Neuronal stem cell (in vitro differentiated cells): ENCODE results near the gene AVP.

Experiments
- DNase-seq: peaks from one replicate; pipeline ENCODE4 v3.0.0-alpha.2; 2013; ENCODE audit warnings: low spot score
- H2AFZ ChIP-seq: one replicate; pipeline ENCODE4 v1.6.1; 2013; ENCODE audit warnings: mild to moderate bottlenecking, low read length, inconsistent platforms
- H2AK5ac ChIP-seq: 2 replicates; pipeline ENCODE4 v1.6.1; 2013; ENCODE audit warnings: low read depth, mild to moderate bottlenecking, inconsistent platforms, low read length, moderate library complexity, mixed read lengths
- H2BK120ac ChIP-seq: 2 replicates; pipeline ENCODE4 v1.6.1; 2013; ENCODE audit warnings: low read depth, mild to moderate bottlenecking, inconsistent platforms, low read length, moderate library complexity, mixed read lengths
- H2BK12ac ChIP-seq: one replicate; pipeline ENCODE4 v1.6.1; 2013; ENCODE audit warnings: low read length, inconsistent platforms
- H2BK15ac ChIP-seq: 2 replicates; pipeline ENCODE4 v1.6.1; 2013; ENCODE audit warnings: mild to moderate bottlenecking, low read length, inconsistent platforms, mixed read lengths
- H2BK5ac ChIP-seq: one replicate; pipeline ENCODE4 v1.6.1; 2013; ENCODE audit warnings: inconsistent platforms, mild to moderate bottlenecking, low read length, moderate library complexity
- H3K14ac ChIP-seq: one replicate; pipeline ENCODE4 v1.6.1; 2013; ENCODE audit warnings: low read length, inconsistent platforms
- H3K18ac ChIP-seq: 2 replicates; pipeline ENCODE4 v1.6.1; 2013; ENCODE audit warnings: low read length, inconsistent platforms
- H3K23ac ChIP-seq: 2 replicates; pipeline ENCODE4 v1.6.1; 2013; ENCODE audit warnings: low read depth, mild to moderate bottlenecking, mixed read lengths, low read length, inconsistent platforms; ENCODE audit not compliant: poor library complexity
- H3K27ac ChIP-seq: replicated peaks from 3 replicates; pipeline ENCODE4 v1.5.1; 2013; ENCODE audit warnings: low read length, inconsistent platforms
- H3K27me3 ChIP-seq, 3 experiments: 2 replicates each; pipeline ENCODE4 v1.6.1; 2013; ENCODE audit warnings: low read length in 3 of 3, mild to moderate bottlenecking in 2 of 3, inconsistent platforms in 1 of 3, low read depth in 1 of 3, mixed read lengths in 1 of 3, moderate library complexity in 1 of 3; ENCODE audit not compliant: control insufficient read depth in 3 of 3, insufficient read depth in 3 of 3
- H3K36me3 ChIP-seq, 2 donors: replicated peaks in 1 of 2; 2 replicates each; pipeline ENCODE4 v1.6.1; 2013; ENCODE audit warnings: low read length in 2 of 2; ENCODE audit not compliant: control insufficient read depth in 2 of 2, insufficient read depth in 2 of 2
- H3K4ac ChIP-seq: 2 replicates; pipeline ENCODE4 v1.6.1; 2013; ENCODE audit warnings: inconsistent platforms, mild to moderate bottlenecking, low read length, moderate library complexity
- H3K4me1 ChIP-seq, 2 donors: 1 replicate in 1 of 2; 2 replicates in 1 of 2; pipeline ENCODE4 v1.6.1; 2013; ENCODE audit warnings: low read length in 2 of 2, low read depth in 1 of 2; ENCODE audit not compliant: control insufficient read depth in 2 of 2, insufficient read depth in 1 of 2
- H3K4me2 ChIP-seq: one replicate; pipeline ENCODE4 v1.6.1; 2013; ENCODE audit warnings: mild to moderate bottlenecking, low read length, inconsistent platforms; ENCODE audit not compliant: insufficient read depth, poor library complexity, severe bottlenecking
- H3K4me3 ChIP-seq, 2 donors: 2 replicates each; pipeline ENCODE4 v1.5.1; 2013; ENCODE audit warnings: low read length in 2 of 2, mild to moderate bottlenecking in 2 of 2, inconsistent platforms in 1 of 2, moderate library complexity in 1 of 2
- H3K79me1 ChIP-seq: one replicate; pipeline ENCODE4 v1.6.1; 2013; ENCODE audit warnings: low read depth, mild to moderate bottlenecking, inconsistent platforms, low read length, moderate library complexity
- H3K9ac ChIP-seq: one replicate; pipeline ENCODE4 v1.6.1; 2013; ENCODE audit warnings: mild to moderate bottlenecking, low read depth, low read length, inconsistent platforms; ENCODE audit not compliant: poor library complexity
- H3K9me3 ChIP-seq, 2 donors: replicated peaks in 1 of 2; 2 replicates each; pipeline versions ENCODE3 to v1.6.1; 2013; ENCODE audit warnings: low read length in 2 of 2, mild to moderate bottlenecking in 2 of 2, inconsistent platforms in 1 of 2, low read depth in 1 of 2, mixed read lengths in 1 of 2, moderate library complexity in 1 of 2; ENCODE audit not compliant: control insufficient read depth in 2 of 2, insufficient read depth in 1 of 2
- H4K8ac ChIP-seq: one replicate; pipeline ENCODE4 v1.6.1; 2013; ENCODE audit warnings: low read depth, mild to moderate bottlenecking, inconsistent platforms, low read length, moderate library complexity
- H4K91ac ChIP-seq: one replicate; pipeline ENCODE4 v1.6.1; 2013; ENCODE audit warnings: low read length, low read depth, mild to moderate bottlenecking, inconsistent platforms; ENCODE audit not compliant: poor library complexity
- WGBS, 2 donors: extraction: QIAGEN DNeasy Blood & Tissue Kit; methylation state at CpG; one replicate each; pipeline ENCODE4 v1.1.7; 2013; ENCODE audit warnings: missing lambda C conversion rate in 2 of 2, mixed read lengths in 1 of 2; ENCODE audit not compliant: insufficient read length in 2 of 2, insufficient replicate concordance in 1 of 2; ENCODE audit errors: extremely low coverage in 2 of 2; 5-methylcytosine and 5-hydroxymethylcytosine counted together

Gene AVP

DNA sequence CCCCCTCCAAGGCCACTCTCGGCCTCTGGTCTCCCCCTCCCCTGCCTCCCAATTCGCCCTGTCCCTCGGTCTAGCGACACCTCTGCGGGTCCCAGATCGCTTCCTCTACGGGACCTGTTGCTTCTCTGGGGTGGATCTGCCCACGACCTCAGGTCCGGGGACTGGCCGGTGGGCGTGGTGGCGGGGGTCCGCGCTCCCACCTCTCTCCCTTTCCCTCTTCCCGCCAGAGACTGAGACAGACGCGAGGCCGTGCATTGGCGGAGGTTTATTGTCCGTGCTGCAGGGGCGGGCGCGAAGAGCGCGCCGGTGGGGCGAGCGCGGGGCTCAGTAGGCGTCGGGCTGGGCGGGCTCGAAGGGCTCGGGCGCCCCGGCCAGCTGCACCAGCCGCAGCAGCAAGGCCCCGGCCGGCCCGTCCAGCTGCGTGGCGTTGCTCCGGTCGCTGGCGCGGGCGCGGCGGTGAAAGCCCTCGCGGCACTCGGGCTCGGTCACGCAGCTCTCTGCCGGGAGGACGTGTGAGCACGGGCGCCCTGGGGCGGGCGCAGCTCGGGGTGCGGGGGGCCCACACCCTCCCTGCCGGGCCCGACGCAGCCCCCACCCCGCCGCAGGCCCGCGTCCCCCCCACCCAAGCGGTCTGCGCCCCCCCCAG is 2.1 kb downstream of the AVP start:
- Histone ChIP-seq H2BK12ac (no peak overlapping the region), H3K4me3 (peak overlapping the region; percentile 3 to 76), H2AK5ac (peak overlapping the region; percentile 70), H3K14ac (peak overlapping the region; percentile 100), H2BK120ac (no peak overlapping the region), H4K91ac (no peak overlapping the region), H2AFZ (peak overlapping the region; percentile 92), H3K9ac (peak overlapping the region; percentile 70), H3K4ac (no peak overlapping the region), H3K18ac (peak overlapping the region; percentile 96), H3K27ac (no peak overlapping the region), H3K79me1 (no peaks in the 10 kb centered on the region), H3K27me3 (peaks cover 11 to 67% (median 35%) of the 10 kb centered on the region in 3 experiments), H4K8ac (no peak overlapping the region), H3K23ac (no peak overlapping the region), H3K9me3 (no peaks in the 10 kb centered on the region), H3K36me3 (no peaks in the 10 kb centered on the region), H3K4me2 (peak overlapping the region; percentile 80), H2BK5ac (no peak overlapping the region), H2BK15ac (no peak overlapping the region), H3K4me1 (peaks cover 0 to 4% of the 10 kb centered on the region in 2 donors)
- no peak for DNase-seq
- WGBS, 2 donors = no CpG with 5 or more reads among the region's 71 CpGs

DNA sequence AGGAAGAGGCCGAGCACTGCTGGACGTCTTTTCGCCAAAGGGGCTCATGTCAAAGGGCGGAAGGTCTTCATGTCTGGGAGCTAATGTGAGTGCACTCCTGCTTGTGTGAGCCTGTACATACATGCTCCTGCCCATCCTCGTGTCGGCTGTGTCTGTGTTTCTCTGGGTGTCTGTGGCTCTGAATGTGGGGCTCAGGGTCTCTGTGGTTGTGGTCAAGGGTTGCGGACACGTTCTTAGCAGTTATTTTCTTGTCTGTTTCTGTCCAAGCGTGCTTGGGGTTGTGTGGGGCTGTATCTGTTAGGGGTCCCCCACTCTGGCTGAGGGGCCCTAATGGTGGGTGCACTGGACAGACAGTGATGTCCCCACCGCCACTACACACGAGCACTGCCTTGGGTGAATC is 2.9 kb downstream of the AVP start:
- Histone ChIP-seq H2AK5ac (no peak overlapping the region), H3K9me3 (no peaks in the 10 kb centered on the region), H2BK15ac (no peak overlapping the region), H3K4me3 (no peak overlapping the region), H4K91ac (no peak overlapping the region), H2BK120ac (no peak overlapping the region), H4K8ac (no peak overlapping the region), H3K14ac (no peak overlapping the region), H3K36me3 (no peaks in the 10 kb centered on the region), H3K4ac (no peak overlapping the region), H3K4me2 (no peak overlapping the region), H3K18ac (no peak overlapping the region), H2AFZ (no peak overlapping the region), H3K9ac (no peak overlapping the region), H3K27ac (no peak overlapping the region), H3K27me3 (peaks cover 11 to 67% (median 35%) of the 10 kb centered on the region in 3 experiments), H2BK12ac (no peak overlapping the region), H3K79me1 (no peaks in the 10 kb centered on the region), H3K4me1 (peaks cover 0 to 4% of the 10 kb centered on the region in 2 donors), H2BK5ac (no peak overlapping the region), H3K23ac (no peak overlapping the region)
- WGBS, 2 donors = no CpG with 5 or more reads among the region's 11 CpGs
- no peak for DNase-seq

DNA sequence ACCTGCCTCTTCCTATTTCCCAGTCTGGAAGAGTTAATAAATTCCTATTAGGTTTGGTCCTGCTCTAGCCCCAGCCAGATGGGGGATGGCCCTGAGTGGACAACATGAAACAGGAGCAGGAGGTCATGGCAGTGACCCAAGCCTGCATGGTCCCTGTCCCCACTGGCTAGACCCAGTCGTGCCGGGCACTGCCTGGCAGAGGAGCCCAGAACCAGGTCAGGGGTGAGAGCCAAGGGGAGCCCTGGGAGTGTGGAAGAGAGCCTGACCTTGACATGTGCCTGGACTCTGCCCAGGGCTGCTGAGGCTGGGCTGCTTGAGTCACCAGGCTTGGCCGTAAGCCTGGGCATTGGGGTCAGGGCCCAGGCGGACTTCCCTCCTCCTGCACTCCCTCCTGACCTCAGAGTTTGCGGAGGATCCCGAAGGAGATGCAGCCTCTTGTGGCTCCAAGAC is 3.6 kb downstream of the AVP start:
- no peak for DNase-seq
- peak overlapping the region; percentile 76 for H2BK12ac ChIP-seq
- no peak overlapping the region for H3K4me3 ChIP-seq
- no peaks in the 10 kb centered on the region for H3K79me1 ChIP-seq
- H3K14ac ChIP-seq = no peak overlapping the region
- H4K91ac ChIP-seq = no peak overlapping the region
- no peak overlapping the region for H3K27ac ChIP-seq
- peaks cover 11 to 66% (median 35%) of the 10 kb centered on the region in 3 experiments for H3K27me3 ChIP-seq
- no peaks in the 10 kb centered on the region for H3K9me3 ChIP-seq
- H3K9ac ChIP-seq = peak overlapping the region; percentile 45
- no CpG with 5 or more reads among the region's 6 CpGs for WGBS, 2 donors
- no peak overlapping the region for H3K18ac ChIP-seq
- H3K36me3 ChIP-seq = no peaks in the 10 kb centered on the region
- no peak overlapping the region for H3K23ac ChIP-seq
- H3K4me1 ChIP-seq = peaks cover 0 to 4% of the 10 kb centered on the region in 2 donors
- no peak overlapping the region for H2BK15ac ChIP-seq
- H2AFZ ChIP-seq = no peak overlapping the region
- H3K4me2 ChIP-seq = no peak overlapping the region
- no peak overlapping the region for H3K4ac ChIP-seq
- no peak overlapping the region for H2BK5ac ChIP-seq
- no peak overlapping the region for H2BK120ac ChIP-seq
- no peak overlapping the region for H4K8ac ChIP-seq
- no peak overlapping the region for H2AK5ac ChIP-seq

GRCh38 chr20:3077618-3078134 is 6.8 kb downstream of the AVP start:
- H2BK12ac ChIP-seq = no peak overlapping the region
- H3K4me1 ChIP-seq = peaks cover 2 to 3% of the 10 kb centered on the region in 2 donors
- H3K27me3 ChIP-seq = peaks cover 6 to 41% (median 21%) of the 10 kb centered on the region in 3 experiments
- no peak overlapping the region for H3K4me2 ChIP-seq
- no peak overlapping the region for H2AK5ac ChIP-seq
- no peaks in the 10 kb centered on the region for H3K79me1 ChIP-seq
- DNase-seq = no peak
- no peak overlapping the region for H3K4me3 ChIP-seq
- no peak overlapping the region for H2AFZ ChIP-seq
- no peak overlapping the region for H4K8ac ChIP-seq
- no peak overlapping the region for H2BK120ac ChIP-seq
- H3K4ac ChIP-seq = no peak overlapping the region
- no peak overlapping the region for H4K91ac ChIP-seq
- H3K36me3 ChIP-seq = no peaks in the 10 kb centered on the region
- H2BK15ac ChIP-seq = no peak overlapping the region
- H2BK5ac ChIP-seq = no peak overlapping the region
- no peak overlapping the region for H3K18ac ChIP-seq
- no CpG with 5 or more reads among the region's 4 CpGs for WGBS, 2 donors
- H3K9me3 ChIP-seq = no peaks in the 10 kb centered on the region
- no peak overlapping the region for H3K23ac ChIP-seq
- no peak overlapping the region for H3K14ac ChIP-seq
- no peak overlapping the region for H3K27ac ChIP-seq
- H3K9ac ChIP-seq = no peak overlapping the region
